ENCODE results near the gene FBH1.
A peak's percentile ranks its signal among the peaks of the same experiment; 100 is the strongest.
"Not testable (repeated sequence)": the region's sequence is repeated elsewhere in the genome, so short reads cannot be mapped to it uniquely, and the experiment has no call there.

The FBH1 gene

DNA sequence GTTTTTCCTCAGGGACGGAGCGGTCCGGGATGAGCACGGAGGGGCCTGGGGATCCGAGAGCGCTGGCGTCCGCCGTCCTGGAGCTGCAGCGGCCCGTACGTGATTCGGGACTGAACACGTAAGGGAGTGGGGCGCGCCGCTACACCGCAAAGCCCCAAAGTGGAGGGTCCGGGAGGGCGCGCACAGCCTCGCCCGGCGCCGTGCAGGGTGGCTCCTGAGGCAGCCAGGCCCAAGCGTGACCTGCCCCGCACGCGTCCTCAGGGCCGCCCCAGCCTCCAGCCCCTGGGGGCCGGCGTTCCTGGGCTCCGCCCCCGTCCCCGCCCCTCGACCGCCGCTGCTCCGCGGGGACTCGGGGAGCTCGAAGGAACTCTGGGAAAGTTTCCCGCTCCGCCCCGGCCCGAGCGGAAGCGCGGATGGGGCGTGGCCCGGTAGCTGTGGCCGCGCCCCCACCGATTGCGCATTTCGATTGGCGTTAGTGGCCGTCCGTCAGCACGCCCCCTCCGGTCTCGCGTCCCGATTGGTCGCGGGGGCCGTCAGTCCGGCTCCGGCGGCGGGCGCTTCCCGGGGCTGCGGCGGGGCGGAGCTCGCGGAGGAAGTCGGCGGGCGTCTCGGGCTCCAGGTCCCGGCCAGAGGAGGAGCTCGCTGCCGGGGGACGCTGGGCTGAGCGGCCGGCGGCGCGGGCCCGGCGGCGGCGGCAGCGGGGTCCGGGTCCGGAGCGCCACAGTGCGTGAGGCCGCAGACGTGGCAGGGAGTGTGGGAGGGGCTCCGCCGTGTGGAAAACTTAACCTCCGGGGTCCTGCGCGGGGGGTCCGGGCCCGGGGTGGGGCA lies at the start of gene FBH1, which contains the start of gene ANKRD16:
FBH1 (plus strand) TSS at position 620 of the 828 bp plus-strand sequence; CDS start at position 723, 103 bp downstream.
ANKRD16 (minus strand) TSS at position 270 of the 828 bp plus-strand sequence. CDS start 539 bp downstream, outside the sequence.
- peak; percentile 95 to 98 (median 96) for DNase-seq

DNA sequence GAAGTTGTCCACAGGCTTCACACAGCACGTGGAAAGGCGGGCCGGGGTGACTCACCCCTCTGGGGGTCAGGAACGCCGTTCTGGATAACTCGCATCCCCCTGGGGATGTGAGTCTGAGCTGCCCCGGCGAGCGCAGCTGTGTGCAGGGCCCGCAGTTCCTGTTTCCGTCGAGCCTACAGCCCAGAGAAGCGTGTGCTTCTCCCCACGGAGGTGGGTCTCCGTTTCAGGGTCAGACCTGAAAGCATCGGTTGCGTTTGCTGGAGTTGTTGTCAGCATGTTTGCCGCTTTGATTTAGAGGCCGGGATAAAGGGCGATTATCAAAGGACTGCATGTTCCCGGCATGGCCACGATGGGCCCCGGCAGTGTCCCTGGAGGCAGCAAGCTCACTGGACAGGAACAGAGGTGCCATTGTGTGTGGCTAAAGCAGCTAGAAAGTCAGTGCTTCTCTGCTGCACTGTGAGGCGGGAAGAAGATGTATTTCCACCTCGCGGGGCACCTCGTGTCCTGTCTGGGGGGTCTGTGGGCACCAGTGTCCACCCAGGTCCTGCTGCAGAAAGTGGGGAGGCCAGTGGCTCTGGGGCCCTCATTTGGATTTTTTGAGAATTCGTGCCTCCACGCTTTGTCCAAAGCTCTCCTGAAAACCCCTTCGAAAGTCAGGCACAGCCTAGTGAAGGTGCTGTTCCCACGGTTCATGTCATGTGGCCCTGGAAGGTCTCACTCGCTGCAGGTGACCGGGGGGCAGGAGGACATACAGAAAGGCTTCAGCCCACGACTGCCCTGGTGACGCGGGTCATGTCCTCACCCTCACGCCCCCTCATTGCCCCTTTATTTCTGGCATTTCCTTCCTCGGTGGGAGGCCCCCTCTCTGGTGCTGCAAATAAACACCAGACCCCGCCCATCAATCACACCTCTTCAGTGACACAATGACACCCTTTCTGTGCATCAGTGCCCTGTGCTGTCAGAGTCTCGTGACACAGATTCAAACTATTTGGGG lies 49.4 kb upstream of the FBH1 start:
- no peak for DNase-seq

DNA sequence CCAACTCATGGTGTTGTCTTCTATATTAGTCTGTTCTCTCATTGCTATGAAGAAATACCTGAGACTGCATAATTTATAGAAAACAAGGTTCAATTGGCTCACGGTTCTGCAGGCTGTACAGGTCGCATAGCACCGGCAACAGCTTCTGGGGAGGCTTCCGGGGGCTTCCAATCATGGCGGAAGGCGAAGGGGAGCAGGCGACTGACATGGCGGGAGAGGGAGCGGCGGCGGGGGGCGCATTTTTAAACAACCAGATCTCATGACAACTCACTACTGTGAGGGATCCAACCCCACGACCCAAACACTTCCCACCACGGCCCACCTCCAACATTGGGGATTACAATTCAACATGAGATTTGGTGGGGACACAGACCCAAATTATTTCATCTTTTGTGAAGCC lies 48.1 kb upstream of the FBH1 start:
- DNase-seq = no peak

DNA sequence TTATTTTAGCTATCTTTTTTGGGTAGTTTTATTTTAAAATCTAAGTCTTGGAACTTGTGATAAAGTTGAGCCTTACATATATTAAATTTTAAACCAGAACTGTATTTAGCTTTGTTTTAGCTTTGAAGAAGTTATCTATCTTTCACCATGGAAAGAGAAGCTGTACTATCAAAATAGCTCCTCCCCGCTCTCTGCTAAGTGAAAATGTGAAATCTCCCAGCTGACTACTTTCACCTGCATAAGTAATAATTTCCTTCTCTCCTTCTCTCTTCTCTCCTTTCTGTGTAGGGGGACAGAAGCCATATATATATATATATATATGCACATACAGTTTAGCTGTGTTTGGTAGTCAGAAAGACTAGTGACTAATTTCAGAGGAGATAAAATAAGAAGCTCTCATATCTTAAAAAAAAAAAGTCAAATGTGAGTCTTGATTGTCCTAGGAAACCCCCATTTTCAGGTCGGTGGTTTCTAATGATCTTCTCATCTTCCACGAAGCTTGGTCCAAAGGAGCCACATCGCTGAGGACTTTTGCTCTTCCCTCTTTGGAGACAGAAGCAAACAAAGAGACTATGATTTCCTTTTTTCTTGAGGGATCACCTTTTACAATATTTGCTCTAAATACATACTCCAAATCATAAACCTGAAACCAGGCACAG lies 46.2 kb upstream of the FBH1 start:
- DNase-seq = no peak

DNA sequence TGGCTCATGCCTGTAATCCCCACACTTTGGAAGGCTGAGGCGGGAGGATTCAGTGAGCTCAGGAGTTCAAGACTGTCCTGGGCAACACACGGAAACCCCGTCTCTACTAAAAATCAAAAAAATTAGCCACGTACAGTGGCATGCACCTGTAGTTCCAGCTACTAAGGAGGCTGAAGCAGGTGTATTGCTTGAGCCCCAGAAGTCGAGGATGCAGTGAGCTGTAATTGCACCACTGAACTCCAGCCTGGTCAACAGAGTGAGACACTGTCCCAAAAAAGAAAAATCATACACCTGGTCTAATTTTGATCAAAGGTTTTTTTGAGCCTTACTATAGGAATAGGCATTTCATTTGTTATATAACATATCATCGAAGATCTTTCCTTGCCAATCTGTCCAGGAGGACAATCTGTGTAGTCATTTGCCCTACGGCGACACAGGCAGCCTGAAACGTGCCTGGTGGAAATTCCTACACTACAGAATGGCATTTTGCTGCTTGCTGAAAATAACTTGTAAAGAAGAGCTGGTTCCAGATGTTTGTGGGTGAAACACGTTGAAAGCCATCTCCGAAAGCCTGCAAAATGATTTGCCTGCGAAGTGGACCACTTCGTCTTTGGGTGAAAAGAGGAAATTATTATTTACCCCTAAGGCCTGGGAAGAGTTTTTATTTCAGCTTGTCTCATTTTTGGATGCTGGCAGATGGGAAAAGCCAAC lies 45.5 kb upstream of the FBH1 start:
- no peak for DNase-seq

DNA sequence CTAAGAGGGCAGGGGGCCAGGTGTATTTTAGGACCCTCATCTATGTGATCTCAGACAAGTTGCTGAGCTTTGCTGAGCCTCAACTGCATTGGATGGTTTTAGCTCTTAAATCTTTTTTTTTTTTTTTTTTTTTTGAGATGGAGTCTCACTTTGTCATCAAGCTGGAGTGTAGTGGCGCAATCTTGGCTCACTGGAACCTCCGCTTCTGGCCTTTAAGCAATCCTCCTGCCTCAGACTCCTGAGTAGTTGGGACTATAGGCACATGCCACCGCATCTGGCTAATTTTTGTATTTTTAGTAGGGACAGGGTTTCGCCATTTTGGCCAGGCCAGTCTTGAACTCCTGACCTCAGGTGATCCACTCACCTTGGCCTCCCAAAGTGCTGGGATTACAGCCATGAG lies 43.4 kb upstream of the FBH1 start:
- DNase-seq = not testable (repeated sequence)

DNA sequence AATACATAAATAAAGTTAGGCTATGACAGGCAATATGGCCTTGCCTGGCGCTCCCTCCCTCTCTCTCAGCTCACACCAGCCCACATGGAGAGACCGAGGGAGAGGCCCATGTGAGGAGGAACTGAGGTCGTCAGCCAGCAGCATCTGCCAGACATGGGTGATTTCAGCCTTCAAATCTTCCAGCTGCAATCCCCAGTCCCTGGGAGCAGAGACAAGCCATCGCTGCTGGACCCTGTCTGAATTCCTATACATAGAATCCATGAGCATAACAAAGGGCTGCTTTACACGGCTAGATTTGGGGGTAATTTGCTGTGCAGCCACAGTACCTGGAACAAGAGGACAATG lies 35.9 kb upstream of the FBH1 start:
- no peak for DNase-seq

DNA sequence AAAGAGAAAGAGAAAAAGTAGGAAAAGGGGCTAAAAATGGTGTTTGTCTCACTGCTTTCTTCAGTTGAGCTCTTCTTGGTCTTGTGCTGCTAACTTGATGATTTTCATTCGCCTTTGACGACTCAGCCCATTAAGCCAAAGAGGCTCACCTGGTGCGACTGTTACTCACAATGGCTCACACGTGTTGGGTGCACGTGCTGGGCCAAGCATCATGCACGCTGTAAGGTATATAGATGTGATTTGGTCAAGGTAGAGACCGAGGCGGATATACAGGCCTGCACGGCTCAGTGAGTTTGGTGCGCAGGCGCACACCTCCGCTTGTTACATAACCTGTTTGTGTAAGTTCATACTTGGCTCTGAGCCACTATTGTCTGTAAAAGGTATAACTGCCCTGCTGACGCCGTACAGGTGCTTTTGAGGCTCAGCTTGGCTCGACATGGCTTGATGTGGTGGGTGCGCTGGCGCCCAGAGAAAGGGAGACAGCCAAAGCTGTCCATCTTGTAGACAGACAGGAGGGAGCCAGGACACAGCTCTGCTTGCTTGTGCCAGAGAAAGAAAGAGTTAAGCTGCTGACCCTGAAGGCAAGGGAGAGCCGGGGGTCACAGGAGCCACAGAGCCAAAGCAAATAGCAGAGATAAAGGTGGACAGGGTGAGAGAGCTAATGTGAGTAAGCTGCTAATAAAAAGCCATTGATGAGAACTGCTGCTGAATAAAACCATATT lies 33.9 kb upstream of the FBH1 start:
- no peak for DNase-seq

DNA sequence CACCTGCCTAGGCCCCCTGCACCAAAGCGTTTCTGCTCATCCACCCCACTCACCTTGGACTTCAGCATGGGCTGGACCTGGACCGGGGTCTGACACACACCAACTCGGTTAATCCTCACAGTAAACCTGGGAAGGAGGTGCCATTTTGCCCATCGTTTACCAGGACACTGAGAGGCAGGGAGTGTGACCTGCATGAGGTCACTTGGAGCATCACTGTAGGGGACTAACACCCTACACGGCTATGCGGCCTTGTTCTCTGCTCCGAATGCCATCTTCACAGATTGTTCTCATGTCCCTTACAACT lies 33.4 kb upstream of the FBH1 start:
- DNase-seq = no peak

DNA sequence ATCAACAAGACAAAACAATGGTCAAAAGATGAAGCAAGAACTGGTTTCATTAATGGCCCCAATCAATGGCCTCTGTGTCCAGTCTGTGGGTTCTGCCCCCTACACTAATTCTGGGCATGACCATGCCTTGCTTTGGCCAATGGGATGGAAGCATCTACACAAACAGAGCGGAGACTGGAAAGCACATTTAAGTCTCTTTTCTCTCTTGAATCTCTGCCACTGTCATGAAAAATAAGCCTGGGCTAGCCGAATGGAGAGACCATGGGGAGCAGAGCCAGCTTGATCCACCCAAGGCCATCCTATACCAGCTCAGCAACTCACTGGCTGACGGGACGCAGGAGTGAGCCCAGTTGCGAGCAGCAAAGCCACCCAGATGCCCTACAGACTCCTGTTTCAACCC lies 31.2 kb upstream of the FBH1 start:
- DNase-seq = no peak

DNA sequence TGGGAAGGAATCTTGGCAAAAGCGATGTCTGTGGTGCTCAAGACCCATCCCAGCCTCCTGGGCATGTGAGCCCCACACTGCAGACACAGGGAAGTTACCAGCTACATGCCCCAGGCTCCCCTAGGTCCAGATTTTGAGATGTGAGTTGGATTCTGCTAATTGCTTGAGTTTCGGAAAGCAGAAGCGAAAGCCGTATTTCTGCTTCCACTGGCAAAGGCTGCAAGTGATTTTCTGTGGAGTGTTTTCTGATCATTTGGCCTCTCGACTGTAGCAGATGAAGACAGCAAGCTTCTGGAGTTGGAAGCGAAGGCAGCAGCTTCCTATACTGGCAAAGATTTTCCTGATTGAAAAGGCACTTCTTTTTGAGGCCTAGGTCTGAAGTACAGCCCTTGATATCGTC lies 30.0 kb upstream of the FBH1 start:
- no peak for DNase-seq

DNA sequence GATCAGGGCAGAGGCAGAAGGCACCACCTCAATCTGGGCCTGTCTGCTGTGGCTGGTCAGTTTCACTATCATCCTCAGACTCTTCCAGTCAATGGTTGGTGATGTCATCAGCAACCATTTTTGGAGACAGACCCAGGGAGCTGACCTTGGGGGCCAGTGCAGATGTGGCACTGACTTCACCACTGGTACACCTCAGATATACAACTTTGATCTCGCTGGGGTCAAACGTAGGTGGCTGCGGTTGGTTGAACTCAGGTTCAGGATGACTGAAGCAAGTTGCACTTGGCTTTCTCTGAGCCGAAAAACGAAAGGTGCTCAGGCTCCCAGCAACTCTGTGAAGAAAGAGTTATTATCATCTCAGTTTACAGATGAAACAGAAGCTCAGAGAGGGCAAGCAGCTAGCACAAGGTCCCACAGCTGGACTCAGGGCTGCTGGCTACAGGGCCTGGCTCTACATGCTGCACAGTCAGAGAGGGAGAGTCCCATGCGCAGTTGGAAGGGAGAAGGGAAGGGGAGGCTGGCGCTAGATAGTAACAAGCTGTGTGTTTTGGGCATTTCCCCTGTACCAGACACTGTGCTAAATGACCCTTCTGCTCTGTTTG lies 27.6 kb upstream of the FBH1 start:
- no peak for DNase-seq

DNA sequence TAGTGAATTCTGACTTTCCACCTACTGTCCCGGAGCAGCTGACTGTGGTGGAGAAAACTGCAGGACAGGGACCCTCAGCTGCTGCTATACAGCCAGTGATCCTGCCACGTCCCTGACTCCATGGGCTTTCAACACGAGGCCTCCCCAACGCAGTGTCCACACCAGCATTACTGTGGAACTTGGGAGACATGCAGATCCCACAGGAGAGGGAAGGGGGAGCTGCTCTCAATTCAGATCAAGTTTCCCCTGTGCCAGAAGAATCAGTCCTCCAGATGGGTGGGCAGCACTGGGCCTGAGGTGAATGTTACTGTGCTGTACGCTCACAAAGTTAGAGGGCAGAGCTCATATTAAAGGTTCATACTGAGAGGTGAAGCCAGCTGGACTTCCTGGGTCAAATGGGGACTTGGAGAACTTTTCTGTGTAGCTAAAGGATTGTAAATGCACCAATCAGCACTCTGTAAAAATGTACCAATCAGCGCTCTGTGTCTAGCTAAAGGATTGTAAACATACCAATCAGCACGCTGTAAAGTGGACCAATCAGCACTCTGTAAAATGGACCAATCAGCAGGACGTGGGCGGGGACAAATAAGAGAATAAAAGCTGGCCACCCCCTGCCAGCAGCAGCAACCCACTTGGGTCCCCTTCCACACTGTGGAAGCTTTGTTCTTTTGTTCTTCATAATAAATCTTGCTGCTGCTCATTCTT lies 26.9 kb upstream of the FBH1 start:
- DNase-seq = not testable (repeated sequence)

DNA sequence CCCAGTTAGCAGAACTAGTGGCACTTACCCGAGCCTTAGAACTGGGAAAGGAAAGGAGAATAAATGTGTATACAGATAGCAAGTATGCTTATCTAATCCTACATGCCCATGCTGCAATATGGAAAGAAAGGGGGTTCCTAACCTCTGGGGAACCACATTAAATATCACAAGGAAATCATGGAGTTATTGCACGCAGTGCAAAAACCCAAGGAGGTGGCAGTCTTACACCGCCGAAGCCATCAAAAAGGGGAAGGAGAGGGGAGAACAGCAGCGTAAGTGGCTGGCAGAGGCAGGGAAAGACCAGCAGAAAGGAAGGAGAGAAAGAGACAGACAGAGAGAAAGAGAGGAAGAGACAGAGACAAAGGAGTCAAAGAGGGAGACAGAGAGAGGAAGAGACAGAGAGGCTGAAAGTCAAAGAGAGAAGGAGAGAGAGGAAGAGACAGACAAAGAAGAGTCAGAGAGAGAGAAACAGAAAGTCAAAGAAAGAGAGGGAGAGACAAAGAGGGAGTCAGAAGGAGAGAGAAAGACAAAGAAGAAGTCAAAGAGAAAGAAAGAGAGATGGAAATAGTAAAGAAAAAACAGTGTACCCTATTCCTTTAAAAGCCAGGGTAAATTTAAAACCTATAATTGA lies 23.5 kb upstream of the FBH1 start:
- not testable (repeated sequence) for DNase-seq

DNA sequence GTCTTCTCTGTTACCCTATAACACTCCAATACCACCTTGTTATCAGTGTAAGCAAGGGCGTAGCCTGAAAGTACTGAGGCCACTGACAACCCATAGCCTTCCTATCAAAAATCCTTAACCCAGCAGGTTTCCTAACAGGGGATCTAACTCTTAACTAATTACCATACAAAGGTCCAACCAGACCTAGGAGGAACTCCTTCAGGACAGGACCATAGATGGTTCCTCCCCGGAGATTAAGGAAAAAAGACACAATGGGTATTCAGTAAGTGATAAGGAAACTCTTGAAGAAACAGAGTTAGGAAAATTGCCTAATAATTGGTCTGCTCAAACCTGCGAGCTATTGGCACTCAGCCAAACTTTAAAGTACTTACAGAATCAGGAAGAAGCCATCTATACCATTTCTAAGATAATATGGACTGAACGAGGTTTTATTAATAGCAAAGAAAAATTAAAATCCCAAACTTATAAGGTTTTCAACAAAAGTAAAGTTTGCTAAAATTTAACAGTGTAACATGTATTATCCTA lies 22.9 kb upstream of the FBH1 start:
- not testable (repeated sequence) for DNase-seq

DNA sequence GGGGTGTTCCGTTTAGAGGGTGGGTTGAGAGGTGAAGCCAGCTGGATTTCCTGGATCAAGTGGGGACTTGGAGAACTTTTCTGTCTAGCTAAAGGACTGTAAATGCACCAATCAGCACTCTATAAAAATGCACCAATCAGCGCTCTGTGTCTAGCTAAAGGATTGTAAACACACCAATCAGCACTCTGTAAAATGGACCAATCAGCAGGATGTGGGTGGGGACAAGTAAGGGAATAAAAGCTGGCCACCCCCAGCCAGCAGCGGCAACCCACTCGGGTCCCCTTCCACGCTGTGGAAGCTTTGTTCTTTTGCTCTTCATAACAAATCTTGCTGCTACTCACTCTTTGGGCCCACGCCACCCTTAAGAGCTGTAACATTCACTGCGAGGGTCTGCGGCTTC lies 21.7 kb upstream of the FBH1 start:
- DNase-seq = not testable (repeated sequence)

DNA sequence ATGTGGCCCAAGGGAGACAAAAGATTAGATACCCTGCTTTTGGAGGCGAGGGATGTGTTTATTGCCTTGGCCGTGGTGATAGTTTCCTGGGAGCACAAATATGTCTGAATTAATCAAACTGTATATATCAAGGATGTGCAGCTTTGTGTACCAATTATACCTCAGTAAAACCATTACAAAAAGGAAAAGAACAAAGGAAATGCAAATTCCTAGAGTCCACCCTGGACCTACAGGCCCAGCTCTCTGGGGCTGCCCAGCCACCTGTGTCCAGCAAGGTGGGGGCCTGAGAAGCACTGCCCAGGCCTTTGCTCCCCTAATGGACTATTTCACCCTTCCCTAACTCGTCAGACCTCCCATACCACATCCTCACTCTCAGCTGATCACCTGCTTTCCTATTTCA lies 20.9 kb upstream of the FBH1 start:
- DNase-seq = no peak

DNA sequence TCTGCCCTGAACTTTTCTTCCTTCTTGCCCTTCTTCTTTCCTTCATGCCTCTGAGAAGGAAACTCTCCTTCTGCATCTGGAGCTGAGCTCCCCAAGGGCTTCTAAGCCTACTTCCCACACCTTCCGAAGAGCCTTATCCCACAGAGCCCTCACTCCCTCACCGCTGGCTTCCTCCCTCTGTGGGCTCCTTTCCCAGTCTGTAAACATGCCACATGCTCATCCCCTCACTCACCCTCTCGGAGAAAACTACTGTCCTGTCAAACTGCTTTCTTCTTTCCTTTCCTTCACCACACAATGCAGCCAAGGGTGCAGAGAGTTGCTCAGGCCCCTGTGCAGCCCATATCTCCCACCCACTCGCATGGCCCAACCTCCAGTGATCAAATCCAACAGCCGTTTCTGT lies 18.4 kb upstream of the FBH1 start:
- no peak for DNase-seq

DNA sequence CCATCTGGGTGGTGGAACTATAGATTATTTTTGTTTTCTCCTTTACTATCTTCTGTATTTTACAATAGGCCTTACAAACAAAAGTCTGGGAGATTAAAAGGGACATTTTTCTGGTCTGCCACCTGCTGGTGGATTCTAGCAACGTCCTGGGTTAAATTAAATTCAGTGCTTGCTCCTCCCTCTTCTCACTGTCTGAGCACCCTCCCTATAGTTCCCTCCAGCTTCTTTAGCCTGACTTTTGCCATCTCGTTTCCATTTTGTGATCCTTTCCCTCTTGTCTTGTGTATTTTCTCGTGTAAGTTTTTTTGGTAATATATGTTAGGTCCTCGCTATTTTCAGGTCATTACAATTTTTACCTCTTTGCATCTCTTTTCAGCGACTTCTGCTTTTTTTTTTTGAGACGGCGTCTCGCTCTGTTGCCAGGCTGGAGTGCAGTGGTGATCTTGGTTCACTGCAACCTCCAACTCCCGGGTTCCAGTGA lies 16.5 kb upstream of the FBH1 start:
- peak; percentile 5 to 34 (median 31) for DNase-seq

DNA sequence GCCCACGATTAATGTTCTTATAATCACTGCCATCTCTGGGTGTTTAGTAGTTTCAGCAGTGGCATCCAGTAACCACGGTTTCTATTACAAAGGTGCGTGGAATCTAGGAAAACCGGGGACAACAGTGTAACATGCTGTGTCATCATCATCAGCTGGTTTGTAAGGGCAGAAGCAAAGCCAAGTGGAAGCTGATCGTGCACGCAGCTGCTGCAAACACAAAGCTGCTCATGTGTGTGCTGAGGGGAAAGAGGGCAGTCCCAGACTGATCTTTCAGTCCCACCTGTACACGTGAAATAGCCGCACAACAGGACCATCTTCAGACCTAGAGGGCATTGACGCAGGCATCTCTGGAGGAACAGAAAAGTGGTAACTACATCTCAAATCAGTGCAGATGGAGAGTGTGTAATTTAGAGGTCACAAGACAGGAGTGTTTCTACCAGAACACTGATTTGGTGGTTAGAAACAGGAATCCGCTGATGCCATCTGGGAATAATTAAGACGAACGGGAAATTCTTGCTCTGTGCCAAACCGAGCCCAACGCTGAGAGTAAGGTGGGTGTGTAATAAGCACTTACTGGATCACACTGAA lies 13.8 kb upstream of the FBH1 start:
- no peak for DNase-seq

Measured in activated naive CD4-positive, alpha-beta T cell (primary cell).